Hepatocyte (in vitro differentiated cells): Measurements from ENCODE around the gene VAV2. TPM values are rescaled to one million over a fixed set of nuclear protein-coding genes. Genes with fewer than 3 reads are reported as not detected.

ENCODE experiments used
- DNase-seq: peaks from one replicate; pipeline ENCODE4 v3.0.0-alpha.2; 2016; ENCODE audit warnings: low spot score
- H2AFZ ChIP-seq: fragments of 200-600 bp; sonication (generic); 2 replicates; pipeline ENCODE4 v1.6.0; 2016; ENCODE audit warnings: antibody characterized with exemption, mild to moderate bottlenecking
- H3K27ac ChIP-seq: fragments of 200-600 bp; sonication (generic); 2 replicates; pipeline ENCODE4 v1.5.1; 2016; ENCODE audit warnings: mild to moderate bottlenecking
- H3K27me3 ChIP-seq: fragments of 200-600 bp; sonication (generic); 2 replicates; pipeline ENCODE4 v1.6.1; 2016
- H3K36me3 ChIP-seq: fragments of 200-600 bp; sonication (generic); replicated peaks from 2 replicates; pipeline ENCODE4 v1.5.1; 2016; ENCODE audit warnings: low read depth; ENCODE audit not compliant: insufficient read depth
- H3K4me1 ChIP-seq: fragments of 200-600 bp; sonication (generic); 2 replicates; pipeline ENCODE4 v1.5.1; 2016; ENCODE audit warnings: mild to moderate bottlenecking, moderate library complexity; ENCODE audit not compliant: insufficient read depth
- H3K4me2 ChIP-seq: fragments of 200-600 bp; sonication (generic); 2 replicates; pipeline ENCODE4 v1.6.0; 2016
- H3K4me3 ChIP-seq: fragments of 200-600 bp; sonication (generic); 2 replicates; pipeline ENCODE4 v1.5.1; 2016; ENCODE audit warnings: mild to moderate bottlenecking
- H3K79me2 ChIP-seq: fragments of 200-600 bp; sonication (generic); 2 replicates; pipeline ENCODE4 v1.6.0; 2017; ENCODE audit warnings: mild to moderate bottlenecking
- H3K9me2 ChIP-seq: fragments of 200-600 bp; sonication (generic); replicated peaks from 2 replicates; pipeline ENCODE4 v1.6.0; 2017; ENCODE audit warnings: mild to moderate bottlenecking; ENCODE audit not compliant: insufficient read depth
- H3K9me3 ChIP-seq: fragments of 200-600 bp; sonication (generic); 2 replicates; pipeline ENCODE4 v1.5.1; 2016; ENCODE audit warnings: low read depth, mild to moderate bottlenecking
- H4K20me1 ChIP-seq: fragments of 200-600 bp; sonication (generic); 2 replicates; pipeline ENCODE4 v1.6.0; 2016; ENCODE audit warnings: mild to moderate bottlenecking; ENCODE audit not compliant: insufficient read depth, poor library complexity, severe bottlenecking
- CTCF ChIP-seq: fragments of 200-600 bp; sonication (generic); IDR thresholded peaks from 2 replicates; pipeline ENCODE4 v1.5.1; 2016; ENCODE audit warnings: antibody characterized with exemption, mild to moderate bottlenecking; ENCODE audit not compliant: poor library complexity
- EZH2 ChIP-seq: fragments of 200-600 bp; sonication (generic); IDR thresholded peaks from 2 replicates; pipeline ENCODE4 v1.6.1; 2016; ENCODE audit warnings: antibody characterized with exemption, mild to moderate bottlenecking, borderline replicate concordance
- EZH2phosphoT487 ChIP-seq: fragments of 200-600 bp; sonication (generic); IDR thresholded peaks from one replicate; pipeline ENCODE4 v1.6.1; 2018; ENCODE audit warnings: antibody characterized with exemption, mild to moderate bottlenecking, low read depth, moderate library complexity; ENCODE audit not compliant: unreplicated experiment, severe bottlenecking
- WGBS: methylation state at CpG from one replicate; pipeline ENCODE4 v1.1.6; 2016; ENCODE audit warnings: low lambda C conversion rate; ENCODE audit errors: missing lambda C conversion rate; 5-methylcytosine and 5-hydroxymethylcytosine counted together
- polyA plus RNA-seq: library from polyadenylated mRNA; unstranded; fragments of >200 nt; fragmentation: Nextera tagmentation; extraction: Ambion mirVana; gene quantifications from 2 replicates; pipeline ENCODE4 v1.2.1, GENCODE V29; 2016
- total RNA-seq: library from RNA; depleted of rRNA; stranded (reverse); fragments of >200 nt; gene quantifications from 2 replicates; pipeline ENCODE4 v1.2.3, GENCODE V29; 2014

The VAV2 gene
- total and polyA plus RNA-seq, 2 experiments from 2014 or later, result 24.9 to 27.7 TPM

DNA sequence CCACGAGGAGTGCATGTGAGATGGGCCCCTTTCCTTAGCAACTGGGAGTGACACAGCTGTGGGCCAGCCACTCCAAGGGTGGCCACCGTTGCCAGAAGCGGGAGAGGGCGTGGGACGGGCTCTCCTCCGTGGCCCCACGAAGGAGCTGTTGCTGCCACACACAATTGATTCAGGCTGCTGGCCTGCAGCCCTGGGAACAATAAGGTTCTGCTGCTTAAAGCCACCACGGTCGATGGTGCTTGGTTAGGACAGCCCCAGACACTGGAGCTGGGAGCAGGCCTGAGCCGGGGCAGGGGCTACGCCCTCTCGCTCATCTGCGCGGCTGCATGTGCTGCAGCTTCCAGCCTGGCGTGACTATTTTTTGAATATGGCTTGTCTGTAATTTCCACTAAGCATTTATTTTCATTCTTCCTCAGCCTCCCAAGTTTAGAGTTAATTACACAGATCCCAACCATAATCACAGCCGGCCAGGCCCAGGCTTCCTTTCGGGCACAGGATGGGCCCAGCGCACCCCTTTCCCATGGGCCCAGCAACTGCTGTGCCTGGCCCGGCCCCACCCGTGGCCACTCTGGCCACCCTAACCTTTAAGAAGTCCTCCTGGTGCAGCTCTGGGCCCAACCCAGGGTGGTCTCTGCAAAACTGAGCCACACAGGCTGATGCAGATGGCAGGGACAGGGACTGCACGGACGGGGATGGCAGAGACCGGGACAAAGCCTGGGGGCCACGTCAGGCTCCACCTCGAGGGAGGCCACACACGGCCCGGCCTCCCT is 49.7 kb downstream of the VAV2 start:
- no peaks in the 10 kb centered on the region for H3K4me1 ChIP-seq
- H3K27me3 ChIP-seq, result no peaks in the 10 kb centered on the region
- no peak overlapping the region for H2AFZ ChIP-seq
- H3K27ac ChIP-seq, result no peak overlapping the region
- H3K79me2 ChIP-seq, result peaks cover 81% of the 10 kb centered on the region
- H3K36me3 ChIP-seq, result no peaks in the 10 kb centered on the region
- H4K20me1 ChIP-seq, result peaks cover 35% of the 10 kb centered on the region
- 95% methylated on average over 27 of the region's 27 CpGs for WGBS
- no peaks in the 10 kb centered on the region for H3K9me2 ChIP-seq
- no peaks in the 10 kb centered on the region for H3K9me3 ChIP-seq
- TF ChIP-seq EZH2, result no peak
- TF ChIP-seq EZH2phosphoT487, result no peak
- no peak for TF ChIP-seq CTCF
- H3K4me2 ChIP-seq, result no peak overlapping the region
- no peak for DNase-seq
- H3K4me3 ChIP-seq, result no peak overlapping the region

DNA sequence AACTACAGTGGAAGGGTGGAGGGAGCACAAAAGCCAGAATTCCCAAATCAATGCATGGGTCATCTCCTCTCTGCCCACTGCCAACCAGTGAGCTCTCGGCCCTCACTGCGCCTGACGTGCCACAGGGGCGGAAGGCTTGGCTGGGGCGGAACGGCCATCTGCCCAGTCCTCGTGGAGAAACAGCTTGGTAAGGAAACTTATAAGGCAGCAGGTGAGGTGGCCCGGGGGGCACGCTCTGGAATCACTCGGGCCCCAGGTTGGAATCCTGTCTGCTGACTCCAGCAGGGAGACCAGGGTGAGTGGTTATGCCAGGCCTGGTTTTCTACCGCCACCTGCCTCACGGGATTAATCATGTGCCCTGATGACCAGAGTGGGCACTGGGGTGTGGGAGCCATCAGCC is 52.3 kb downstream of the VAV2 start:
- H3K9me2 ChIP-seq, result no peaks in the 10 kb centered on the region
- 93% methylated on average over 11 of the region's 12 CpGs for WGBS
- peaks cover 25% of the 10 kb centered on the region for H4K20me1 ChIP-seq
- peaks cover 5% of the 10 kb centered on the region for H3K4me1 ChIP-seq
- H3K4me3 ChIP-seq, result no peak overlapping the region
- no peaks in the 10 kb centered on the region for H3K27me3 ChIP-seq
- TF ChIP-seq CTCF (no peak), EZH2phosphoT487 (no peak), EZH2 (no peak)
- no peaks in the 10 kb centered on the region for H3K9me3 ChIP-seq
- H3K36me3 ChIP-seq, result no peaks in the 10 kb centered on the region
- no peak overlapping the region for H2AFZ ChIP-seq
- H3K4me2 ChIP-seq, result no peak overlapping the region
- DNase-seq, result no peak
- peaks cover 68% of the 10 kb centered on the region for H3K79me2 ChIP-seq
- no peak overlapping the region for H3K27ac ChIP-seq

GRCh38 chr9:133939171-133939785 is 52.8 kb downstream of the VAV2 start:
- H3K4me1 ChIP-seq, result peaks cover 5% of the 10 kb centered on the region
- H4K20me1 ChIP-seq, result peaks cover 24% of the 10 kb centered on the region
- H3K36me3 ChIP-seq, result no peaks in the 10 kb centered on the region
- H3K27ac ChIP-seq, result no peak overlapping the region
- H3K79me2 ChIP-seq, result peaks cover 62% of the 10 kb centered on the region
- no peak overlapping the region for H2AFZ ChIP-seq
- no peak overlapping the region for H3K4me3 ChIP-seq
- no peak overlapping the region for H3K4me2 ChIP-seq
- no peaks in the 10 kb centered on the region for H3K9me2 ChIP-seq
- no peaks in the 10 kb centered on the region for H3K9me3 ChIP-seq
- no peak for DNase-seq
- no peaks in the 10 kb centered on the region for H3K27me3 ChIP-seq
- 88% methylated on average over 23 of the region's 23 CpGs for WGBS
- TF ChIP-seq CTCF (no peak), EZH2phosphoT487 (no peak), EZH2 (no peak)
